Adrenal gland (tissue), 12 donors: ENCODE measurements around the gene RHEX. TPM values are rescaled to one million over a fixed set of nuclear protein-coding genes. Genes with fewer than 3 reads are reported as not detected.

Experiments used
- DNase-seq, 7 donors: peaks; one replicate each; pipeline ENCODE4 v3.0.0-alpha.2; 2019 to 2020
- H3K27ac ChIP-seq, 5 donors: fragments of 200-600 bp; sonication (generic) in 4 of 5; 1 replicate in 3 of 5; 2 replicates in 2 of 5; pipeline versions ENCODE4 v1.5.1 to v1.8.0; 2016 to 2020; ENCODE audit warnings: mild to moderate bottlenecking in 1 of 5
- H3K27me3 ChIP-seq: fragments of 200-600 bp; 2 replicates; pipeline ENCODE4 v1.8.0; 2021
- H3K36me3 ChIP-seq, 2 donors: fragments of 200-600 bp; replicated peaks in 1 of 2; 1 replicate in 1 of 2; 2 replicates in 1 of 2; pipeline versions ENCODE4 v1.5.1 to v1.8.0; 2018 to 2022
- H3K4me1 ChIP-seq, 2 donors: fragments of 200-600 bp; replicated peaks in 1 of 2; 1 replicate in 1 of 2; 2 replicates in 1 of 2; pipeline versions ENCODE4 v1.5.1 to v1.8.0; 2018 to 2021
- H3K4me3 ChIP-seq, 4 donors: fragments of 200-600 bp; sonication (generic) in 3 of 4; one replicate each; pipeline ENCODE4 v1.5.1; 2016 to 2018
- H3K9me3 ChIP-seq, 3 donors: fragments of 200-600 bp; sonication (generic) in 1 of 3; replicated peaks in 1 of 3; 1 replicate in 2 of 3; 2 replicates in 1 of 3; pipeline versions ENCODE4 v1.5.1 to v1.8.0; 2016 to 2021
- CTCF ChIP-seq, 6 experiments: fragments of 450-650 bp in 4 of 6; fragments of 200-600 bp in 2 of 6; sonication (generic) in 1 of 6; IDR thresholded peaks; 1 replicate in 5 of 6; 2 replicates in 1 of 6; pipeline versions ENCODE4 v1.5.1 to v1.8.0; 2016 to 2021; ENCODE audit warnings: antibody characterized with exemption in 6 of 6, mild to moderate bottlenecking in 2 of 6, moderate library complexity in 1 of 6
- POLR2A ChIP-seq, 2 donors: fragments of 450-650 bp; IDR thresholded peaks; one replicate each; pipeline ENCODE4 v1.6.1; 2017; ENCODE audit warnings: antibody characterized with exemption in 2 of 2, mild to moderate bottlenecking in 2 of 2, moderate library complexity in 1 of 2
- WGBS, 4 donors: extraction: QIAGEN DNeasy Blood & Tissue Kit in 2 of 4; methylation state at CpG; one replicate each; pipeline versions ENCODE4 v1.1.5 to v1.1.7; 2013 to 2017; 5-methylcytosine and 5-hydroxymethylcytosine counted together
- intact Hi-C, 2 donors: fragments of 100-400 bp; cut with DNase I; formaldehyde crosslinking; loops; one replicate each; pipeline versions ENCODE4 v1.14.1 to v1.15.0; 2022 to 2023
- polyA plus RNA-seq, 3 donors: library from polyadenylated mRNA; stranded (reverse); fragments of 200-250 nt in 2 of 3; fragments of 350-450 nt in 1 of 3; fragmentation: Illumina TruSeq in 1 of 3; extraction: RNeasy Lipid Tissue Mini Kit (QIAGEN cat#74804) in 1 of 3; gene quantifications; one replicate each; pipeline ENCODE4 v1.2.3, GENCODE V29; 2013 to 2014
- total RNA-seq, 9 donors: library from RNA; depleted of rRNA in 4 of 9; stranded (reverse); fragments of >200 nt in 4 of 9; fragments of 120-200 nt in 1 of 9; fragmentation: NEBNext Ultra II Directional in 1 of 9; extraction: Animal tissue kit (Norgen Biotek cat#: 25700) in 1 of 9; gene quantifications; one replicate each; pipeline versions ENCODE4 v1.1.0 to v1.2.4, GENCODE V29; 2013 to 2023
- donor health status: healthy with polysubstance abuse.
- donor health status: Bipolar disorder and iron deficiency.
- donor health status: DM: yes; HTN: yes; CAD: no.
- donor health status: DM: no; HTN: no; CAD: no.
- donor health status: DM: no; HTN: no; CAD: no.
- donor health status: DM: yes; HTN: yes; CAD: no.

RHEX gene
- total and polyA plus RNA-seq, 12 donors, result 0.13 to 0.33 (median 0.17) TPM; not detected in 9

- H3K4me1 ChIP-seq, result no peaks in the 10 kb centered on the region
- no peak overlapping the region for H3K4me3 ChIP-seq
- intact Hi-C loops, result no loop called here
- no peaks in the 10 kb centered on the region for H3K27me3 ChIP-seq
- no peaks in the 10 kb centered on the region for H3K36me3 ChIP-seq
- TF ChIP-seq CTCF (IDR thresholded peaks at IDR 0.05) (no peak), POLR2A (IDR thresholded peaks at IDR 0.05) (no peak)
- DNase-seq, result no peak
- 75 to 96% (median 89%) methylated on average over 3 to 4 of the region's 4 CpGs for WGBS, 4 donors
- no peak overlapping the region for H3K27ac ChIP-seq
- no peaks in the 10 kb centered on the region for H3K9me3 ChIP-seq
These were observed 12.7 kb downstream of the RHEX start for GRCh38 chr1:206065547-206066145.

GRCh38 chr1:206066479-206067171 lies 13.7 kb downstream of the RHEX start:
- Histone ChIP-seq H3K9me3 (no peaks in the 10 kb centered on the region), H3K27me3 (no peaks in the 10 kb centered on the region), H3K4me1 (no peaks in the 10 kb centered on the region), H3K36me3 (no peaks in the 10 kb centered on the region), H3K27ac (no peak overlapping the region), H3K4me3 (no peak overlapping the region)
- intact Hi-C loops, result no loop called here
- no peak for TF ChIP-seq POLR2A (IDR thresholded peaks at IDR 0.05)
- TF ChIP-seq CTCF (IDR thresholded peaks at IDR 0.05), result no peak
- WGBS, 4 donors, result 75 to 90% (median 79%) methylated on average over 5 to 6 of the region's 6 CpGs
- no peak for DNase-seq

GRCh38 chr1:206067486-206068227 lies 14.7 kb downstream of the RHEX start:
- intact Hi-C loops, result no loop called here
- TF ChIP-seq CTCF (IDR thresholded peaks at IDR 0.05) (no peak), POLR2A (IDR thresholded peaks at IDR 0.05) (no peak)
- DNase-seq, result no peak
- 61 to 74% (median 68%) methylated on average over 8 of the region's 8 CpGs for WGBS, 4 donors
- Histone ChIP-seq H3K27me3 (no peaks in the 10 kb centered on the region), H3K4me3 (no peak overlapping the region), H3K4me1 (no peaks in the 10 kb centered on the region), H3K27ac (no peak overlapping the region), H3K36me3 (no peaks in the 10 kb centered on the region), H3K9me3 (no peaks in the 10 kb centered on the region)

- Histone ChIP-seq H3K9me3 (no peaks in the 10 kb centered on the region), H3K27ac (no peak overlapping the region), H3K4me3 (no peak overlapping the region), H3K36me3 (no peaks in the 10 kb centered on the region), H3K4me1 (no peaks in the 10 kb centered on the region), H3K27me3 (no peaks in the 10 kb centered on the region)
- no peak for TF ChIP-seq CTCF (IDR thresholded peaks at IDR 0.05)
- no peak for TF ChIP-seq POLR2A (IDR thresholded peaks at IDR 0.05)
- WGBS, 4 donors, result 17 to 46% (median 20%) methylated on average over 1 of the region's 1 CpG
- intact Hi-C loops, result no loop called here
- no peak for DNase-seq
These were observed 15.3 kb downstream of the RHEX start for GRCh38 chr1:206068314-206068713.
